GM19240 (cell line): ENCODE data around the gene CTU2.

Experiments used
- DNase-seq: peaks from one replicate; pipeline ENCODE4 v3.0.0; 2011; ENCODE audit warnings: low spot score; ENCODE audit not compliant: insufficient read length

Gene CTU2

GRCh38 chr16:88760424-88761142 is 54.3 kb downstream of the CTU2 start:
- no peak for DNase-seq

- DNase-seq, result no peak
Measured at GRCh38 chr16:88761143-88761534, 54.8 kb downstream of the CTU2 start.

GRCh38 chr16:88761830-88762229 is 55.5 kb downstream of the CTU2 start:
- no peak for DNase-seq

- no peak for DNase-seq
Measured at GRCh38 chr16:88762258-88762870, 56.1 kb downstream of the CTU2 start.

- DNase-seq, result no peak
Measured at GRCh38 chr16:88762941-88763340, 56.6 kb downstream of the CTU2 start.

- DNase-seq, result no peak
Measured at GRCh38 chr16:88763502-88764053, 57.3 kb downstream of the CTU2 start.

GRCh38 chr16:88764080-88764479 is 57.8 kb downstream of the CTU2 start:
- no peak for DNase-seq

- DNase-seq, result no peak
Measured at GRCh38 chr16:88764913-88765349, 58.6 kb downstream of the CTU2 start.
